ENCODE measurements around the gene PLA2G6.

The PLA2G6 gene

GRCh38 chr22:38202437-38203089 is 20.9 kb upstream of the PLA2G6 start:
- ATAC-seq (peak; percentile 68), DNase-seq (peak; percentile 64 to 75)
- peaks cover 49% of the 10 kb centered on the region for H3K4me1 Mint-ChIP-seq
- peak overlapping the region; percentile 79 to 84 for H3K27ac Mint-ChIP-seq
- H3K4me3 Mint-ChIP-seq, result peak overlapping the region; percentile 87 to 89
- no peaks in the 10 kb centered on the region for H3K27me3 Mint-ChIP-seq
- H3K9me3 Mint-ChIP-seq, result no peaks in the 10 kb centered on the region

DNA sequence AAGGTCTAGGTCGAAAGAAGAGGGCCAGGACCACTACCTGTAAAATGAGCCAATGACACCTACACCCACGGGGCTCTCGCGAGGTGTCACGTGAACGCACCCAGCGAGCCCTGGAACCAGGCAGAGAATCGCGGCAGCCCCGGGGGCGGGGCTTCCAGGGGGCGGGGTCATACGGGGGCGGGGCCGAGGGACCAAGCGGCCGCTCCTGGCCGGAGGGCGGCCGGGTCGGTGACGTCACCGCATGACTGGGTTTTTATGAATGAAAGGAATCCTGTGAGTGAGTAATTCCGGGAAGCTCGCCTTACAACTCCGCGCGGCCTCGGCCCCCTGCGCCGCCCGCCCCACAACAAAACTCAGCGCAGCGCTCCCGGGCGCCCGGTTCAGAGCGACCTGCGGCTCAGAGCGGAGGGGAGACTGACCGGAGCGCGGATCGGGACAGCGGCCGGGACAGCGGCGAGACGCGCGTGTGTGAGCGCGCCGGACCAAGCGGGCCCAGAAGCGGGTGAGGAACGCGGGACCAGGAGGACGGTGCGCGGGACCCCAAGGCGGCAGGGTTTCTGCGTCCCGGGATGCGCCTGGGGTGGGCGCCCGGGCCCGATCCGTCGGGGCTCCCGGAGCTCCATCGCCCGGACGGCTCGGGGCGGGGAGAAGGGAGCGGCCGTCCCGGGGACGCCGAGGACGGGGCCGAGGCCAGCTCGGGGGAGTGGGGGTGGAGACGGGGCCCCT is 20.2 kb upstream of the PLA2G6 start, which contains the start of gene MAFF:
MAFF (plus strand) TSS at position 284 of the 726 bp plus-strand sequence. CDS start 11,860 bp downstream, outside the sequence.
- ATAC-seq (peak; percentile 78), DNase-seq (peak; percentile 86 to 93)
- H3K4me3 Mint-ChIP-seq, result peak within 1 kb of the TSS; percentile 89 to 91
- peaks cover 49% of the 10 kb centered on the region for H3K4me1 Mint-ChIP-seq
- H3K27ac Mint-ChIP-seq, result peak within 1 kb of the TSS; percentile 95 to 96
- H3K9me3 Mint-ChIP-seq, result no peaks in the 10 kb centered on the region
- no peaks in the 10 kb centered on the region for H3K27me3 Mint-ChIP-seq

DNA sequence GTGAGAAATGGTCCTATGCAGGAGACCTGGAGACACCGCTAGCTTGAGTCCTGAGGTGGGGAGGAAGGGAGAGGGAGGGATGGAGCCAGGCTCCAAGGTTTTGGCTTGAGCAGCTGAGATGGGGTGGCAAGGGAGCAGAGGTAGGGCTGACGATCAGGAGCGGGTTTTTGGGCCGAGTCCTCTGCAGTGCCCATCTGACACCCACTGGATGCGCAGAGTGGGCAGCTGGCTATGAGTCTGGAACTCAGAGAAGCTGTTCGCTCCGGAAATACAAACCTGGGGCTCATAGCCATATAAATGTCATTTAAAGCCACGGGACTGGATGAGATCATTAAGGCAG is 19.7 kb upstream of the PLA2G6 start:
- Mint-ChIP-seq H3K27ac (peak overlapping the region; percentile 88 to 96), H3K27me3 (no peaks in the 10 kb centered on the region), H3K4me1 (peaks cover 49% of the 10 kb centered on the region), H3K9me3 (no peaks in the 10 kb centered on the region), H3K4me3 (peak overlapping the region; percentile 69 to 91)
- DNase-seq (no peak), ATAC-seq (no peak)

DNA sequence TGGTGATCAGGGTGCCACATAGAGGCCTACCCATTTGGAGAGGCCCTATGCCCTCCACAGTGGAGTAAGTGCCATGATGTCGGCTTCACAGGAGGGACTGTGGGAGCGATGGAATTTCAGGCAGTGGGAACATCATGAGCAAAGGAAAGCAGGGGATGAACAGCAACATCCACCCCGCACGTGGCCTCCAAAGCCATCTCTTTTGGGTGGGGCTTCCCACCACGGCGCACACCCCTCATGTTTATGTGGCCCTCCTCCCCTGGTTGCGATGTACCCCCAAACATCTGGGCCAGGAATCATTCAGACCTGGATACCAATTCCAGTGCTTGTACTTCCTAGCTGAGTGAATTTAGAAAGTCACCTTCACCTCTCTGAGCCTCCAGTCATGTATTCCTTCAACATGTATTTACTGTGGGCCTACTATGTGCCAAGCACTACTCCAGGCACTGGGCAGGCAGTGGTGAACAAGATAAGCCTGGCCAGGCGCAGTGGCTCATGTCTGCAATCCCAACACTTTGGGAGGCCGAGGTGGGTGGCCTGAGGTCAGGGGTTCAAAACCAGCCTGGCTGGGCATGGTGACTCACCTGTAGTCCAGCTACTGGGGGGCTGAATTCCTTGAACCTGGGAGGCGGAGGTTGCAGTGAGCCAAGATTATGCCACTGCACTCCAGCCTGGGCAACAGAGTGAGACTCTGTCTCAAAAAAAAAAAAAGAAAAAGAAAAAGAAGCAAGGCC is 18.4 kb upstream of the PLA2G6 start:
- peak overlapping the region in 1 of 2 donors; percentile 0 for H3K4me3 Mint-ChIP-seq
- ATAC-seq, result no peak
- DNase-seq, result no peak
- H3K27me3 Mint-ChIP-seq, result no peaks in the 10 kb centered on the region
- peaks cover 42% of the 10 kb centered on the region for H3K4me1 Mint-ChIP-seq
- H3K27ac Mint-ChIP-seq, result no peak overlapping the region
- H3K9me3 Mint-ChIP-seq, result no peaks in the 10 kb centered on the region

GRCh38 chr22:38196791-38197419 is 15.3 kb upstream of the PLA2G6 start:
- no peaks in the 10 kb centered on the region for H3K9me3 Mint-ChIP-seq
- H3K4me3 Mint-ChIP-seq, result no peak overlapping the region
- peaks cover 7% of the 10 kb centered on the region for H3K27me3 Mint-ChIP-seq
- no peak overlapping the region for H3K27ac Mint-ChIP-seq
- ATAC-seq (no peak), DNase-seq (no peak)
- H3K4me1 Mint-ChIP-seq, result peaks cover 30% of the 10 kb centered on the region

DNA sequence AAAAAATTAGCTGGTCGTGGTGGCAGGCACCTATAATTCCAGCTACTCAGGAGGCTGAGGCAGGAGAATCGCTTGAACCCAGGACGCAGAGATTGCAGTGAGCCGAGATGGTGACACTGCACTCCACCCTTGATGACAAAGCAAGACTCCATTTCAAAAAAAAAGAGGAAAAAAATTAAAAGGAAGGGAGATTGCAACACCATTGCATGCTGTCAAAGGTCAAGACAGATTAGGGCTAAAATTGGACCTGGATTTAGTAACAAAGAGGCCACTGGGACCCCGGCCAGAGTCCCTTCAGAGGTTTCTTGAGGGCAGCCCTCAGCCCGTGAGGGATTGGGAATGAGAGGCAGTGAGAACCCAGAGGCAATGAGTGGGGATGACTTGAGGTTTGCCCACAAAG is 11.9 kb upstream of the PLA2G6 start:
- H3K4me1 Mint-ChIP-seq, result peaks cover 13% of the 10 kb centered on the region
- H3K27ac Mint-ChIP-seq, result peak overlapping the region in 1 of 2 donors; percentile 76
- no peak for DNase-seq
- ATAC-seq, result no peak
- H3K27me3 Mint-ChIP-seq, result peaks cover 9% of the 10 kb centered on the region
- no peaks in the 10 kb centered on the region for H3K9me3 Mint-ChIP-seq
- no peak overlapping the region for H3K4me3 Mint-ChIP-seq

- ATAC-seq (no peak), DNase-seq (no peak)
- H3K27me3 Mint-ChIP-seq, result peaks cover 12% of the 10 kb centered on the region
- no peak overlapping the region for H3K4me3 Mint-ChIP-seq
- H3K4me1 Mint-ChIP-seq, result peaks cover 13% of the 10 kb centered on the region
- H3K27ac Mint-ChIP-seq, result peak overlapping the region in 1 of 2 donors; percentile 24
- H3K9me3 Mint-ChIP-seq, result no peaks in the 10 kb centered on the region
These were observed 10.8 kb upstream of the PLA2G6 start for GRCh38 chr22:38192475-38192863.

GRCh38 chr22:38191731-38192474 is 10.3 kb upstream of the PLA2G6 start:
- Mint-ChIP-seq H3K27me3 (peaks cover 12% of the 10 kb centered on the region), H3K27ac (peak overlapping the region in 1 of 2 donors; percentile 24)
- ATAC-seq, result no peak

GRCh38 chr22:38191055-38191454 is 9.4 kb upstream of the PLA2G6 start:
- Mint-ChIP-seq H3K9me3 (no peaks in the 10 kb centered on the region), H3K27me3 (peaks cover 12% of the 10 kb centered on the region), H3K4me3 (no peak overlapping the region), H3K27ac (no peak overlapping the region), H3K4me1 (peaks cover 13% of the 10 kb centered on the region)
- ATAC-seq (no peak), DNase-seq (no peak)

More at GRCh38 chr22:38191731-38192474, 10.3 kb upstream of the PLA2G6 start:
- Mint-ChIP-seq H3K4me1 (peaks cover 13% of the 10 kb centered on the region), H3K9me3 (no peaks in the 10 kb centered on the region), H3K4me3 (no peak overlapping the region)
- DNase-seq, result no peak

- peaks cover 12% of the 10 kb centered on the region for H3K27me3 Mint-ChIP-seq
- H3K9me3 Mint-ChIP-seq, result no peaks in the 10 kb centered on the region
- H3K27ac Mint-ChIP-seq, result no peak overlapping the region
- H3K4me3 Mint-ChIP-seq, result no peak overlapping the region
- ATAC-seq (no peak), DNase-seq (no peak)
- peaks cover 13% of the 10 kb centered on the region for H3K4me1 Mint-ChIP-seq
These were observed 9.0 kb upstream of the PLA2G6 start for GRCh38 chr22:38190581-38190980.

- DNase-seq, result no peak
- ATAC-seq, result no peak
- peaks cover 5% of the 10 kb centered on the region for H3K4me1 Mint-ChIP-seq
- no peak overlapping the region for H3K4me3 Mint-ChIP-seq
- no peaks in the 10 kb centered on the region for H3K9me3 Mint-ChIP-seq
- H3K27ac Mint-ChIP-seq, result peak overlapping the region in 1 of 2 donors; percentile 6
- H3K27me3 Mint-ChIP-seq, result peaks cover 12% of the 10 kb centered on the region
These were observed 7.5 kb upstream of the PLA2G6 start for GRCh38 chr22:38189104-38189503.

GRCh38 chr22:38187413-38188212 is 6.0 kb upstream of the PLA2G6 start:
- Mint-ChIP-seq H3K9me3 (no peaks in the 10 kb centered on the region), H3K27me3 (peaks cover 5% of the 10 kb centered on the region), H3K4me1 (no peaks in the 10 kb centered on the region), H3K4me3 (no peak overlapping the region), H3K27ac (no peak overlapping the region)
- ATAC-seq, result no peak
- DNase-seq, result no peak

DNA sequence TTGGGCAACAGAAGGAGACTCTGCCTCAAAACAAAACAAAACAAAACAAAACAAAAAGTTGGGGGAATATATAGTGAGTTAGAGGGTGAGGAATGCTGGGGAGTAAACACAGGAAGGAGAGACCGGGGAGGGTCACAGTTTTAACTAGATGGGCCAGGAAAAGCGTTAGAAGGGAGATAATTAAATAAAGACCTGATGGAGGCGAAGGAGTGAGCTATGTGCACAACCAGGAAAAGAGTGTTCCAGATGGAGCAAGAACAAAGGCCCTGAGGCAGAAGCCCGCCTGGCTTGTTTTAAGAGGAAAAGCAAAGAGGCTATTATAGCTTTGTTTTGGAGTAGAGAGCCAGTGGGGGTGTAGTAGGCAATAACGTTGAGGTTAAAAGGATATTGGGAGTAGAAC is 4.8 kb upstream of the PLA2G6 start:
- H3K4me3 Mint-ChIP-seq, result no peak overlapping the region
- H3K27ac Mint-ChIP-seq, result peak overlapping the region in 1 of 2 donors; percentile 2
- ATAC-seq (no peak), DNase-seq (no peak)
- no peaks in the 10 kb centered on the region for H3K9me3 Mint-ChIP-seq
- peaks cover 6% of the 10 kb centered on the region for H3K4me1 Mint-ChIP-seq
- peaks cover 5% of the 10 kb centered on the region for H3K27me3 Mint-ChIP-seq

DNA sequence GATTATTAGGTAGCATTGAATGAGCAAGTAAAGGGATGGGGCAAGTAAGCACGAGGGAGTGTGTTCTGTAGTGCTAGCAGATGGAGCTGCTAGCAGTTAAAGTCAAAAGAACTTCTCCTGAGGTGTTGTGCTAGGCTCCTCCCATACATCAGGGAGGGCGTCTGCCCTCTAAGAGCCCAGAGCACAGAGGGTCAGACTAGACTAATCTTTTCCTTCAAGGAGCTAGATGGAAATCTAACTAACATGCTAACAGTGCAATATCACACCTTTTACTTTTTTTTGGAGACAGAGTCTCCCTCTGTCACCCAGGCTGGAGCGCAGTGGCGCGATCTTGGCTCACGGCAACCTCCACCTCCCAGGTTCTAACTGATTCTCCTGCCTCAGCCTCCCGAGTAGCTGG is 3.2 kb upstream of the PLA2G6 start:
- Mint-ChIP-seq H3K9me3 (no peaks in the 10 kb centered on the region), H3K4me1 (peaks cover 19% of the 10 kb centered on the region), H3K27me3 (peaks cover 5% of the 10 kb centered on the region), H3K4me3 (no peak overlapping the region), H3K27ac (no peak overlapping the region)
- ATAC-seq (no peak), DNase-seq (no peak)

Measured in stimulated activated naive CD8-positive, alpha-beta T cell treated with anti-CD3 and anti-CD28 coated beads, Interleukin-15, amount 100 ng/mL, for 72 hours (primary cell).